GM12892 (cell line): Measurements from ENCODE around the gene SLC7A8.

ENCODE experiments used
- POLR2A ChIP-seq: IDR thresholded peaks from 2 replicates; pipeline ENCODE4 v1.6.1; 2011; ENCODE audit warnings: low read depth, low read length, control low read depth
- POLR2AphosphoS5 ChIP-seq: IDR thresholded peaks from 2 replicates; pipeline ENCODE4 v1.6.1; 2011; ENCODE audit warnings: low read depth, low read length, control low read depth
- TAF1 ChIP-seq: IDR thresholded peaks from 2 replicates; pipeline ENCODE4 v1.6.1; 2011; ENCODE audit warnings: low read depth, mild to moderate bottlenecking, control low read depth, low read length, borderline replicate concordance

GRCh38 chr14:23217032-23218020, 33.9 kb upstream of the SLC7A8 start:
- TF ChIP-seq POLR2A: no peak
- no peak for TF ChIP-seq POLR2AphosphoS5
- TF ChIP-seq TAF1: no peak
